Astrocyte (in vitro differentiated cells and primary cell): ENCODE data around the gene HINT2. TPM values are rescaled to one million over a fixed set of nuclear protein-coding genes. Genes with fewer than 3 reads are reported as not detected.

Experiments
- DNase-seq: peaks from one replicate; pipeline ENCODE4 v3.0.0-alpha.2; 2010; ENCODE audit warnings: low read depth
- FAIRE-seq: peaks from 2 replicates; lab custom pipeline; 2011; peaks lifted over from hg19 to GRCh38; lab: Jason Lieb, UNC
- H2AFZ ChIP-seq: 2 replicates; pipeline ENCODE4 v1.6.0; 2012; ENCODE audit warnings: low read depth, low read length, inconsistent platforms
- H3K27ac ChIP-seq: 2 replicates; pipeline ENCODE4 v1.5.1; 2011; ENCODE audit warnings: low read depth, low read length, inconsistent platforms
- H3K27me3 ChIP-seq: 2 replicates; pipeline ENCODE4 v1.6.0; 2011; ENCODE audit warnings: low read length, inconsistent platforms; ENCODE audit not compliant: insufficient read depth
- H3K36me3 ChIP-seq: 2 replicates; pipeline ENCODE4 v1.5.1; 2011; ENCODE audit warnings: low read length, inconsistent platforms; ENCODE audit not compliant: insufficient read depth
- H3K4me1 ChIP-seq: 2 replicates; pipeline ENCODE4 v1.5.1; 2011; ENCODE audit warnings: low read length, inconsistent platforms; ENCODE audit not compliant: insufficient read depth
- H3K4me2 ChIP-seq: 2 replicates; pipeline ENCODE4 v1.6.0; 2012; ENCODE audit warnings: low read length, inconsistent platforms
- H3K4me3 ChIP-seq: 2 replicates; pipeline ENCODE4 v1.5.1; 2011; ENCODE audit warnings: low read depth, mild to moderate bottlenecking, low read length, inconsistent platforms; ENCODE audit not compliant: insufficient read depth
- H3K79me2 ChIP-seq: 2 replicates; pipeline ENCODE4 v1.6.0; 2012; ENCODE audit warnings: mild to moderate bottlenecking, low read length, inconsistent platforms; ENCODE audit not compliant: insufficient read depth
- H3K9ac ChIP-seq: 2 replicates; pipeline ENCODE4 v1.6.0; 2012; ENCODE audit warnings: mild to moderate bottlenecking, low read length, inconsistent platforms
- H3K9me3 ChIP-seq: 2 replicates; pipeline ENCODE4 v1.5.1; 2012; ENCODE audit warnings: low read depth, mild to moderate bottlenecking, low read length, inconsistent platforms; ENCODE audit not compliant: insufficient read depth
- H4K20me1 ChIP-seq: 2 replicates; pipeline ENCODE4 v1.6.0; 2012; ENCODE audit warnings: low read length, inconsistent platforms; ENCODE audit not compliant: insufficient read depth
- H3K27ac Mint-ChIP-seq: one replicate; pipeline ENCODE4 v1.8.0; 2021; ENCODE audit warnings: mild to moderate bottlenecking, mixed read lengths; ENCODE audit not compliant: unreplicated experiment
- H3K27me3 Mint-ChIP-seq: one replicate; pipeline ENCODE4 v1.8.0; 2021; ENCODE audit warnings: low read depth, mixed read lengths; ENCODE audit not compliant: unreplicated experiment
- H3K36me3 Mint-ChIP-seq: one replicate; pipeline ENCODE4 v1.8.0; 2021; ENCODE audit warnings: low read depth, mixed read lengths; ENCODE audit not compliant: unreplicated experiment
- H3K4me1 Mint-ChIP-seq: one replicate; pipeline ENCODE4 v1.8.0; 2021; ENCODE audit warnings: low read depth, mixed read lengths; ENCODE audit not compliant: unreplicated experiment
- H3K4me3 Mint-ChIP-seq: one replicate; pipeline ENCODE4 v1.8.0; 2021; ENCODE audit warnings: mild to moderate bottlenecking, moderate library complexity, mixed read lengths; ENCODE audit not compliant: unreplicated experiment
- H3K9me3 Mint-ChIP-seq: one replicate; pipeline ENCODE4 v1.8.0; 2021; ENCODE audit warnings: mild to moderate bottlenecking, mixed read lengths; ENCODE audit not compliant: unreplicated experiment
- EZH2 ChIP-seq: IDR thresholded peaks from 2 replicates; pipeline ENCODE4 v1.6.1; 2012; ENCODE audit warnings: mild to moderate bottlenecking, low read length, inconsistent platforms; ENCODE audit not compliant: insufficient read depth
- total RNA-seq: library from RNA; stranded (reverse); gene quantifications from 2 replicates; pipeline ENCODE4 v1.2.1, GENCODE V29; 2021
- TF ChIP-seq, protein P1 (sequence below): IDR thresholded peaks from 2 replicates; pipeline ENCODE4 v1.5.1; 2011; ENCODE audit warnings: low read depth, mild to moderate bottlenecking, inconsistent platforms, low read length, moderate library complexity; ENCODE audit not compliant: insufficient read depth

Gene HINT2
- total RNA-seq, 1 donor from 2014 or later: 22.8 TPM

- H3K4me2 ChIP-seq: no peak overlapping the region
Measured at GRCh38 chr9:35790025-35790384, 24.8 kb downstream of the HINT2 start.

GRCh38 chr9:35789541-35789940 lies 25.3 kb downstream of the HINT2 start:
- H3K27me3 Mint-ChIP-seq: no peaks in the 10 kb centered on the region
- Histone ChIP-seq H3K4me2 (no peak overlapping the region), H4K20me1 (no peaks in the 10 kb centered on the region), H2AFZ (no peak overlapping the region), H3K27me3 (peaks cover 8% of the 10 kb centered on the region), H3K9ac (no peak overlapping the region), H3K4me3 (no peak overlapping the region), H3K79me2 (peaks cover 20% of the 10 kb centered on the region), H3K27ac (no peak overlapping the region), H3K36me3 (no peaks in the 10 kb centered on the region), H3K9me3 (no peaks in the 10 kb centered on the region), H3K4me1 (peaks cover 18% of the 10 kb centered on the region)
- DNase-seq: no peak
- no peak for TF ChIP-seq EZH2
- TF ChIP-seq, protein P1, sequence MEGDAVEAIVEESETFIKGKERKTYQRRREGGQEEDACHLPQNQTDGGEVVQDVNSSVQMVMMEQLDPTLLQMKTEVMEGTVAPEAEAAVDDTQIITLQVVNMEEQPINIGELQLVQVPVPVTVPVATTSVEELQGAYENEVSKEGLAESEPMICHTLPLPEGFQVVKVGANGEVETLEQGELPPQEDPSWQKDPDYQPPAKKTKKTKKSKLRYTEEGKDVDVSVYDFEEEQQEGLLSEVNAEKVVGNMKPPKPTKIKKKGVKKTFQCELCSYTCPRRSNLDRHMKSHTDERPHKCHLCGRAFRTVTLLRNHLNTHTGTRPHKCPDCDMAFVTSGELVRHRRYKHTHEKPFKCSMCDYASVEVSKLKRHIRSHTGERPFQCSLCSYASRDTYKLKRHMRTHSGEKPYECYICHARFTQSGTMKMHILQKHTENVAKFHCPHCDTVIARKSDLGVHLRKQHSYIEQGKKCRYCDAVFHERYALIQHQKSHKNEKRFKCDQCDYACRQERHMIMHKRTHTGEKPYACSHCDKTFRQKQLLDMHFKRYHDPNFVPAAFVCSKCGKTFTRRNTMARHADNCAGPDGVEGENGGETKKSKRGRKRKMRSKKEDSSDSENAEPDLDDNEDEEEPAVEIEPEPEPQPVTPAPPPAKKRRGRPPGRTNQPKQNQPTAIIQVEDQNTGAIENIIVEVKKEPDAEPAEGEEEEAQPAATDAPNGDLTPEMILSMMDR: no peak
- FAIRE-seq: no peak
- no peaks in the 10 kb centered on the region for H3K9me3 Mint-ChIP-seq
- H3K27ac Mint-ChIP-seq: no peak overlapping the region
- no peak overlapping the region for H3K4me3 Mint-ChIP-seq
- peaks cover 20% of the 10 kb centered on the region for H3K4me1 Mint-ChIP-seq
- H3K36me3 Mint-ChIP-seq: peaks cover 8% of the 10 kb centered on the region

More at GRCh38 chr9:35790025-35790384, 24.8 kb downstream of the HINT2 start:
- Mint-ChIP-seq H3K27ac (no peak overlapping the region), H3K27me3 (no peaks in the 10 kb centered on the region), H3K9me3 (no peaks in the 10 kb centered on the region), H3K4me3 (no peak overlapping the region), H3K36me3 (peaks cover 8% of the 10 kb centered on the region), H3K4me1 (peaks cover 24% of the 10 kb centered on the region)
- Histone ChIP-seq H3K4me3 (no peak overlapping the region), H3K27me3 (peaks cover 8% of the 10 kb centered on the region), H3K36me3 (no peaks in the 10 kb centered on the region), H3K79me2 (peaks cover 24% of the 10 kb centered on the region), H4K20me1 (peaks cover under 1% of the 10 kb centered on the region), H3K4me1 (peaks cover 20% of the 10 kb centered on the region), H3K9me3 (no peaks in the 10 kb centered on the region), H3K27ac (no peak overlapping the region), H2AFZ (no peak overlapping the region), H3K9ac (no peak overlapping the region)
- TF ChIP-seq EZH2: no peak
- TF ChIP-seq, protein P1: no peak
- no peak for FAIRE-seq
- DNase-seq: no peak

DNA sequence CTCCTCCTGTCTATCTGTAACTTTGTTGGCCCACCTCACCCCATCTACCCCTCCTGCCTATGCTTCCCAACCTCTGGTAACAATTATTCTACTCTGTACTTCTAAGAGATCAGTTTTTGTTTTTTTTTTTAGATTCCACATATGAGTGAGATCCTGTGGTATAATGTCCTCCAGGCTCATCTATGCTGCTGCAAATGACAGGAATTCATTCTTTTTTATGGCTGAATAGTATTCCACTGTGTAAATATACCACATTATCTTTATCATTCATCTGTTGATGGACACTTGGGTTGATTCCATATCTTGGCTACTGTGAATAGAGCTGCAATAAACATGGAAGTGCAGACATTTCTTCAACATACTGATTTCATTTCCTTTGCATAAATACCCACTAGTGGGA lies 31.4 kb downstream of the HINT2 start:
- no peaks in the 10 kb centered on the region for H3K9me3 ChIP-seq

More for the DNA sequence above, 31.4 kb downstream of the HINT2 start:
- H3K4me3 Mint-ChIP-seq: no peak overlapping the region
- H3K4me1 Mint-ChIP-seq: no peaks in the 10 kb centered on the region
- H3K4me1 ChIP-seq: no peaks in the 10 kb centered on the region
- no peak overlapping the region for H3K27ac Mint-ChIP-seq
- H3K27me3 Mint-ChIP-seq: no peaks in the 10 kb centered on the region
- H3K9ac ChIP-seq: no peak overlapping the region
- no peaks in the 10 kb centered on the region for H3K36me3 ChIP-seq
- H3K79me2 ChIP-seq: no peaks in the 10 kb centered on the region
- H4K20me1 ChIP-seq: no peaks in the 10 kb centered on the region
- H3K4me2 ChIP-seq: no peak overlapping the region
- peaks cover 21% of the 10 kb centered on the region for H3K27me3 ChIP-seq
- no peaks in the 10 kb centered on the region for H3K9me3 Mint-ChIP-seq
- FAIRE-seq (no peak), DNase-seq (no peak)
- H3K27ac ChIP-seq: no peak overlapping the region
- H3K36me3 Mint-ChIP-seq: peaks cover 8% of the 10 kb centered on the region
- TF ChIP-seq, protein P1: no peak
- TF ChIP-seq EZH2: no peak
- H2AFZ ChIP-seq: no peak overlapping the region
- H3K4me3 ChIP-seq: no peak overlapping the region
